Left ventricle myocardium superior (tissue), 1 donor: ENCODE results near the gene ZG16. TPM values are rescaled to one million over a fixed set of nuclear protein-coding genes. Genes with fewer than 3 reads are reported as not detected.

Experiments used
- ATAC-seq: fragments of 200-7000 bp; cut with Tn5 transposase; one replicate; pipeline ENCODE4 v1.9.1; 2020; ENCODE audit warnings: mild to moderate bottlenecking, moderate library complexity
- DNase-seq: peaks from one replicate; pipeline ENCODE4 v3.0.0-alpha.2; 2020
- intact Hi-C: fragments of 100-400 bp; cut with micrococcal nuclease; formaldehyde crosslinking; loops from one replicate; pipeline ENCODE4 v1.11.0; 2022
- total RNA-seq: library from RNA; stranded (reverse); fragmentation: NEBNext Ultra II Directional; extraction: Animal tissue kit (Norgen Biotek cat#: 25700); gene quantifications from one replicate; pipeline ENCODE4 v1.2.1, GENCODE V29; 2021
- donor health status: DM: no; HTN: yes; CAD: no; lungs with severe emphysema.

Gene ZG16
- total RNA-seq, 1 donor from 2014 or later: not detected

DNA sequence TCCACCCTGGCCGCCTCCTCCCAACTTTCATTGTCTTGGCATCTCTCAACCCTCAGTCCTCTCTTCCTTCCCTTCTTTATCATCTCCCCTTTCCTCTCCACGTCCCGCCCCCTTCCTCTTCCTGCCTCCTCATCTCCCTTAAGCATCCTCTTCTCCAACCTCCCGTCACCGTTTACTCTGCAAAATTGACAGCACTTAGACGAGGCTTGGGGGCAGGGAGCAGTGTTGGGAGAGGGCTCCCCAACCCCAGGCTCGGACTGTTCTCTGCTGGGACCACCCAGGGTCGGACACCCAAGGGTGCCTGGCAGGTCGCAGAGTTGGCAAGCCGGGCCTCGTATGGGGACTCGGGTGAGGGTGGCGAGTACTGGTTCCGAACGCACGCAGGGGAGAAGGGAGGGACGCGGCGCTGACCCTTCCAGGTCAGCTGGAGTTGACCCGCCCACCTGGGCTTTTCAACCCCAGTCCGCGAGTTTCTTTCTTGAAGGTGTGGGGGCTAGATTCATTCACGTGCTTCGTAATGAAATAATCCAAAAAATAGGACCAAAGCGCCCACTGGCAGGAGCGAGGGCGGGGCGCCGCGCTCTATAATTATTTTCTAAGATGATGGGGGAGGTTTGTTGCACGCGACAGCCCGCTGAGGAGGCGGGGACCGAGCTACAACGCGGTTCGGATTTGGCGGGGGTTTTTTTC is 37.1 kb downstream of the ZG16 start:
- ATAC-seq: no peak
- peak; percentile 67 for DNase-seq
- intact Hi-C loops: no loop called here

- ATAC-seq: peak; percentile 81
- intact Hi-C loops: no loop called here
- peak; percentile 98 for DNase-seq
Measured at GRCh38 chr16:29815793-29816693, 38.0 kb downstream of the ZG16 start, which contains the start of gene PAGR1. TSS of gene PAGR1 (plus strand) at chr16:29816152. CDS start at chr16:29816526, 374 bp downstream.

DNA sequence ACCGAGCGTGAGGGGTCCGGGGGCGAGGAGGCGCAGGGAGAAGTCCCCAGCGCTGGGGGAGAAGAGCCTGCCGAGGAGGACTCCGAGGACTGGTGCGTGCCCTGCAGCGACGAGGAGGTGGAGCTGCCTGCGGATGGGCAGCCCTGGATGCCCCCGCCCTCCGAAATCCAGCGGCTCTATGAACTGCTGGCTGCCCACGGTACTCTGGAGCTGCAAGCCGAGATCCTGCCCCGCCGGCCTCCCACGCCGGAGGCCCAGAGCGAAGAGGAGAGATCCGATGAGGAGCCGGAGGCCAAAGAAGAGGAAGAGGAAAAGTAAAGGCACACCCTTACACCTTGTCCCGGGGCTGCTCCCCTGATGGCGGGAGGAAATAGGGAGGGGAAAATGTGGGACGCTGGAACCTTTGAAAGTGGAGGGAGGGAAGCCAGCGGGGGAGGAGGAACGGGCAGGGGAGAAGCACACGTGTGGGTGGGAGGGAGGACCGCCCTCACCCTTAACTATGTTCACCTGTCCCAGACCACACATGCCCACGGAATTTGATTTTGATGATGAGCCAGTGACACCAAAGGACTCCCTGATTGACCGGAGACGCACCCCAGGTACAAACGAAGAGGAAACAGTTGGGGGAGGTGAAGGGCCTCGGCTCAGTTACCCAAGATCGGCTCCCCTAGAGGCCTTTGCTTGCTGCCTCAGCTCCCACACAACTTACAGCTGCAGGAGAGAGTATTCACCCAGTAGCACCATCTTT is 38.8 kb downstream of the ZG16 start:
- intact Hi-C loops: no loop called here
- DNase-seq (peak; percentile 80), ATAC-seq (peak; percentile 53)

DNA sequence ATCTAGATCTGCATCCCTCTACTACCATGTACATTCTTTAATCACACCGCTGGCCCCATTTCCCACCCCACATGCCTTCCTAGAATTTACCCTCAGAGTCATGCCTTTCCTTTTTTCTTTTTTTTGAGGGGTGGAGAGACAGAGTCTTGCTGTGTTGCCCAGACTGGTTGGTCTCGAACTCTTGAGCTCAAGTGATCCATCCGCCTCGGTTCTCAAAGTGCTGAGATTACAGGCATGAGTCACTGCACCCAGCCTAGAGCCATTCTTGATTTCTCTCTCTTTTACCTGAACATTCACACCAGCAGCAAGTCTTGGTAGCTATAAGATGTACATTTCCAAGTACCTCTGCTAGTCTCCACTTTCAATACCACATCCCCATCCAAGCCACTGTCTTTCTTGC is 40.0 kb downstream of the ZG16 start:
- intact Hi-C loops: no loop called here
- DNase-seq: no peak

DNA sequence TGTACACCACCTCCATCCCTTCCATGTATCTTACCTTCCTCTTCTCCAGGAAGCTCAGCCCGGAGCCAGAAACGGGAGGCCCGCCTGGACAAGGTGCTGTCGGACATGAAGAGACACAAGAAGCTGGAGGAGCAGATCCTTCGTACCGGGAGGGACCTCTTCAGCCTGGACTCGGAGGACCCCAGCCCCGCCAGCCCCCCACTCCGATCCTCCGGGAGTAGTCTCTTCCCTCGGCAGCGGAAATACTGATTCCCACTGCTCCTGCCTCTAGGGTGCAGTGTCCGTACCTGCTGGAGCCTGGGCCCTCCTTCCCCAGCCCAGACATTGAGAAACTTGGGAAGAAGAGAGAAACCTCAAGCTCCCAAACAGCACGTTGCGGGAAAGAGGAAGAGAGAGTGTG is 41.5 kb downstream of the ZG16 start:
- intact Hi-C loops: no loop called here
- DNase-seq: no peak
- ATAC-seq: no peak

More for the DNA sequence above, 40.0 kb downstream of the ZG16 start:
- no peak for ATAC-seq

GRCh38 chr16:29820271-29820701 is 42.2 kb downstream of the ZG16 start, which contains the start of gene MVP:
TSS of gene MVP (plus strand) at chr16:29820462. CDS start at chr16:29830550, 10,088 bp downstream.
- intact Hi-C loops: no loop called here
- peak; percentile 79 for DNase-seq
- peak; percentile 38 for ATAC-seq

GRCh38 chr16:29820730-29821642 is 42.9 kb downstream of the ZG16 start:
- intact Hi-C loops: no loop called here
- peak; percentile 58 for DNase-seq
- ATAC-seq: peak; percentile 3

DNA sequence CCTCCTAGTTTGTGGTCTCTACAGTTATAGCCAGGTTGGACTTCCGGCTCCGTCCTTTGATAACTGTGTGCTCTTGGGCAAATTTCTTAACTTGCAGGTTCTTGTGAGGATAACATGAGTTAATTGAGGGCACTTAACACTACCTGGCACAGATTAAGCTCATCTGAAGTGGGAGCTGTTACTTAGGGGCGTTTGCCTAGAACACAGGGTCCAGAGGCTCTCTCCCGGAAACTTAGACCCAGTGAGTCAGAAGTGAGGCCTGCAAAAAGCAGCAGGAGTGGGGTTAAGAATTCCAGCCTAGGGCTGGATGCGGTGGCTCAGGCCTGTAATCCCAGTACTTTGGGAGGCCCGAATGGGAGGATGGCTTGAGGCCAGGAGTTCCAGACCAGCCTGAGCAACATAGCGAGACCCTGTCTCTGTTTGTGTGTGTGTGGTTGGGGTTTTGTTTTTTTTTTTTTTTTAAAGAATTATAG is 43.6 kb downstream of the ZG16 start:
- DNase-seq (no peak), ATAC-seq (no peak)
- intact Hi-C loops: no loop called here

DNA sequence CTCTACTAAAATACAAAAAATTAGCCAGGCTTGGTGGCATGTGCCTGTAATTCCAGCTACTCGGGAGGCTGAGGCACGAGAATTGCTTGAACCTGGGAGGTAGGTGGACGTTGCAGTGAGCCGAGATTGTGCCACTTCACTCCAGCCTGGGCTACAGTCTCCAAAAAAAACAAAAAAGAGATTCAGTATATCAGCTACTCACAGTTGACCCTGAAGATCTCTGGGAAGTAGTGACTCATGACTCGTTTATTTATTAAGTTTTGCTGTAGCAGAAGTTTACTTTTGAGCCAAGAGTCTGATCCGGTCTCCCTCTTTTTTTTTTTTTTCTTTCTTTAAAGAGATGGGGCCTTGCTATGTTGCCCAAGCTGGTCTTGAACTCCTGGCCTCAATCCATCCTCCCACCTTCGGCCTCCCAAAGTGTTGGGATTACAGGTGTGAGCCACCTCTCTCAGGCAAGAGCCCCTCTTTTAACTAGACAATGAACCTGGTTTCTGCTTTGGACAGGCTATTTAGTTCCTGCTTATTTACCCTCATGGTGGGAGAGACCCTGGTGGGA is 46.6 kb downstream of the ZG16 start:
- intact Hi-C loops: no loop called here
- ATAC-seq: peak; percentile 46
- DNase-seq: no peak

GRCh38 chr16:29825145-29826044 is 47.3 kb downstream of the ZG16 start:
- intact Hi-C loops: no loop called here
- peak; percentile 75 for DNase-seq
- peak; percentile 80 for ATAC-seq

DNA sequence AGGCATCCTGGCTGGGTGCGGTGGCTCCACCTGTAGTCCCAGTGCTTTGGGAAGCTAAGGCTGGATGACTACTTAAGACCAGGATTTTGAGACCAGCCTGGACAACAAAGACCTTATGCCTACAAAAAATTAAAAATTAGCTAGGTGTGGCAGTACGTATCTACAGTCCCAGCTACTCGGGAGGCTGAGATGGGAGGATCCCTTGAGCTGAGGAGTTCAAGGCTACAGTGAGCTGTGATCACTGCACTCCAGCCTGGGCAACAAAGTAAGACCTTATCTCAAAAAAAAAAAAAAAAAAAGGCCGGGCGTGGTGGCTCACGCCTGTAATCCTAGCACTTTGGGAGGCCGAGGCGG is 48.3 kb downstream of the ZG16 start:
- intact Hi-C loops: no loop called here
- no peak for ATAC-seq
- no peak for DNase-seq

DNA sequence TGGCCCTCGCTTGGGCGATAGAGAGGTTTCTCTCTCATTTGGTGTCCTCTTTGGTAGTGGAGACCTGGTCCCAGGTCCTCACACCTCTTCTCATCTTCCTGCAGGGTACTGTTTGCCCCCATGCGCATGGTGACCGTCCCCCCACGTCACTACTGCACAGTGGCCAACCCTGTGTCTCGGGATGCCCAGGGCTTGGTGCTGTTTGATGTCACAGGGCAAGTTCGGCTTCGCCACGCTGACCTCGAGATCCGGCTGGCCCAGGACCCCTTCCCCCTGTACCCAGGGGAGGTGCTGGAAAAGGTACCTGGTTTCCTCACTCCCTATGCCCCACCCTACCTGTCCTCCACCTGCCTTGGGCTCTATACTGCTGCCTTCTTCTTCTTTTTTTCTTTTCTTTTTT is 52.7 kb downstream of the ZG16 start:
- ATAC-seq (no peak), DNase-seq (no peak)
- intact Hi-C loops: no loop called here

DNA sequence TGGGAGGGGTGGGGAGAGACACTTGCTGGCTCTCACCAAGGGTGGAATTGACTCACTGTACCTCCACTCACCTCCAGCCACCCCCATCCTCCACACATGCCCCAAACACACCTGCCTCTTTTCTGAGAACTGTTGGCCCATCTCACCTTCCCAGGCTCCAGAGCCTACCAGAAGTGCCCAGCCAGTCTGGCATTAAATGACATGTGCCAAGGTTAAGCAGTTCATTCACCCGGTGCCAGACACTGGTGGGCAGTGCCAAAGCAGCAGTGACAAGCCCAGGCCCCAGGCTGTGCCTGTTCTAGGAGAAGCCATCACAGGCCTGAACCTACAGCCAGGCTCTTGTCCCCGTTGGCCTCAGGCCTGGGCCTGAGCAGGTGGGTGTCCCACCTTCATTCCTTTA is 53.4 kb downstream of the ZG16 start:
- intact Hi-C loops: no loop called here
- ATAC-seq (peak; percentile 90), DNase-seq (peak; percentile 73)
